ENCODE data around the gene KCNJ18.
"Not testable (repeated sequence)": the region's sequence is repeated elsewhere in the genome, so short reads cannot be mapped to it uniquely, and the experiment has no call there.

GRCh38 chr17:21648125-21648524 lies 44.2 kb upstream of the KCNJ18 start:
- not testable (repeated sequence) for TF ChIP-seq POLR2A (IDR thresholded peaks at IDR 0.05; ENCODE audit: low read length); GATA1 (IDR thresholded peaks at IDR 0.05; ENCODE audit: low read depth, low read length)
